CD4-positive, alpha-beta T cell treated with Interleukin-4 for 4 hours (primary cell): ENCODE measurements around the gene TTC21B.
A peak's percentile ranks its signal among the peaks of the same experiment; 100 is the strongest.
"Not testable (repeated sequence)": the region's sequence is repeated elsewhere in the genome, so short reads cannot be mapped to it uniquely, and the experiment has no call there.

Experiments
- DNase-seq: peaks from one replicate; pipeline ENCODE4 v3.0.0-alpha.2; 2020

Gene TTC21B

DNA sequence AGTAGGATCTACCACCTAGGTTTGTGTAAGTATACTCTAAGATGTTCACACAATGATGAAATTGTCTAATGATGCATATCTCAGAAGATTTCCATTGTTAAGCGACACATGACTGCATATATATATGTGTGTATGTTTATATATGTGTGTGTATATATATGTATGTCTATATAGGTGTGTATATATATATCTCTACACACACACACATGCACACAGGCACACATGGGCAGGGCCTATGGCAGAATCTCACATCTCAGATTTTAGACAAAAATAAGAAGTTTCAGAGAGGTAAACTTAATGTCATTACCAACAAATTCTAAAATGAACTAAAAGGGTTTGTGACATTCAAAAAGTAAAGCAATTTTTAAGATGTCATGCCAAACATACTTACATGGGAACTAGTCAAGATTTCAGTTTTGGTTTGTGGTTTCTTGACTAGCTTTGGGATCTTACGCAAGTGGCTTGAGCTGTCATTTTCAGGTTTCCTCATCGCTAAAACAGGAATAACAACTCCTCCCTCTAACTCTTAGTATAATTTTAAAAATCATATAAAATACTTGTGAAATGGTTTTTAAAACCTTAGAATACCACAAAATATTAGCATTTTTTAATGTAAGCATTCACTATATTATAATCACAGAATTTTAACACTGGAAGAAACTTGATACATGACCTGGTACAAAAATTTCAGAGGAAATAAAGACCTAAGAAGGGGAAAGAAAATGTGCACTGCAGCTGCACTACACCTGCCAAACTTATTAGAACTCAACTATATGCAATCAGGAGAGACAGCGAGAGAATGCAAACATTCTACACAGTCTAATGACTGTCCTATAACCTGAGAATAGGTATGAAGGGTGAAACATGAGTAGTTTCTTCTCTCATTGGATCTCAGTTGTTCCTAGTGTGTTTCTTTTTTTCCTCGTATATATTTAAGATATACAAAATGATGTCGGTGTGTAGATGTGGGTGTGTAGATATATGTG lies 75.7 kb downstream of the TTC21B start:
- peak; percentile 13 for DNase-seq

DNA sequence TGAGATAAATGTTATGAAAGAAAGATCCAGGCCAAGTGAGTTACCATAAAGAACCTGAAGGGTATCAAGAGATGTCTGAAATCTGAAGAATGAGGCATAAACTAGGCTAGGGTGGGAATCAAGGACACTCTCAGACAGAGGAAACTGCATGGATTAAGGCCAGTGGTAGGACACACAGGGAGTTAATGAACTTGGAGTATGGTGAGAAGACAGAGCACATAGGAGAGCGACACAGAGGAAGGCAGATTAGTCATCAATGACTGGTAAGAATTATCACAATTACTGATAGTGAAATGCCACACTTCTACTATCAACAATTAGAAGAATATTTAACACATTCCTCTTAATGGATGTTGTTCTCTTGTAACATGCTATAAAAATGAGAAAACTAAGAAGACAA lies 76.9 kb downstream of the TTC21B start:
- no peak for DNase-seq

DNA sequence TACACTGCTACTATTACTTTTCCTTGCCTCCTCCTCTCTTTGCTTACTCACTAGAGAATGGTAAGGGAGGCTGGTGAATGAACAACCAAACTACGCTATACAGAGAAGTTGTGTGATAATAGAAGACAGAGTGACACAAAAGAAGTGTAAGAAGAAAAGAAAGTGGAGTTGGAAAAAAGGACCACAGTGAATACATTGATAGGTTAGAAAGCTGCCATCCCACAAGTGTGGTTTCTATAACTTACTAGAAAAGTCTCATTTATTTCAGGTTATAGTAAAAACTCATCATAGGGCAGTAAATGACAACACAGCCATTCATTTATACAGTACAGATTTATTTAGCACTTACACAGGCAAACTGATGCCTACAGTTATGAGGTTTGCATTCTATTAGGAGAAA lies 77.3 kb downstream of the TTC21B start:
- DNase-seq, result no peak

DNA sequence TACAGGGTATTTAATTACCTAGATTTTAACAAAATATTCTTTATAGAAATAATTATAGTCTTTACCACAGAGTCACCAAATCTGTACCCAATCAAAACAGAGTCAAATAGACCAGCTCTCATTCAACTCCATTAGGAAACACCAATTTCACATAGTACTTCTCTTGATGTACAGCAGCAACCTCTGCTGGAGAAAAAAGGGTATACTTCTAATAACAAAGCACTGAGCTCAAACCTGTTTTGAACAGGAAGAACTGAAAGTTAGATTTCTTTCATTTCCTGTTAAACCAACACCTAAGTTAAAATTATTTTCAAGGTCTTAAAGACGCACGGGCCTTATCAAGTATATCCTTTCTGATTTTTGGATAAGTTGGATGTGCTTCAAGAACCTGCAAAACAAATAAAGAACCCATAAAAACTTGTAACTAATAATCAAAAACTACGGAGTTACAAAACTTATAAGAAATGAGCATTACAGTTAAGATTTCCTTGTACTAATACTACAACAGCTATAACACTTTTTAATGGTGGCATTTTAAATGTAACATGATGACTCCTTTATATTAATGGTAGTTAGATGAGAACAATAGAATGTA lies 79.0 kb downstream of the TTC21B start:
- DNase-seq, result peak; percentile 69

DNA sequence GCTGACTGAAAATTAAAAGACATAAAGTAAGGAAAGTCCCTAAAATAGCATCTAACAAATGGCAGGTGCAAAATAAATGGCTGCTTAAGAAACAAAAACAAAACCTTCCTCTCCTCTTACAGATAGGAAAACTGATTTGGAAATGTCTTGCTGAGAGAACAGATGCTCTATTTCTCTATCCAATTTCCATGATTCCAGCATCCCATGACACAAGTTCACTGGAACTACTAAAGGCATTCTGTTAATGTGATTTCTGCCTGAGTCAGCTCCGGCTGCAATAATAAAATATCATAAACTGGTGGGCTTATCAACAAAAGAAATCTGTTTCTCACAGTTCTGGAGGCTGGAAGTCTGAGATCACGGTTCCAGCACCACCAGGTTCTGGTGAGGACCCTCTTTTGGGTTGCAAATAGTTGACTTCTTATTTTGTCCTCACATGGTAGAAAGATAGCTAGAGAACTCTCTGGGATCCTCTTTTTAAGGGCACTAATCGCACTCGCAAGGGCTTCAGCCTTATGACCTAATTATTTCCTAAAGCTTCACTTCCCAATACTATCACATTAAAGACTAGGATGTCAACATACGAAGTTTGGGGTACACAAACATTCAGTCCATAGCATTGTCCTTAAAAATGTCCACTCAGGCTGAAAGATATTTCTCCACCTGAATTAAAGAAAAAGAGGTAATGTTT lies 81.3 kb downstream of the TTC21B start:
- DNase-seq, result no peak

DNA sequence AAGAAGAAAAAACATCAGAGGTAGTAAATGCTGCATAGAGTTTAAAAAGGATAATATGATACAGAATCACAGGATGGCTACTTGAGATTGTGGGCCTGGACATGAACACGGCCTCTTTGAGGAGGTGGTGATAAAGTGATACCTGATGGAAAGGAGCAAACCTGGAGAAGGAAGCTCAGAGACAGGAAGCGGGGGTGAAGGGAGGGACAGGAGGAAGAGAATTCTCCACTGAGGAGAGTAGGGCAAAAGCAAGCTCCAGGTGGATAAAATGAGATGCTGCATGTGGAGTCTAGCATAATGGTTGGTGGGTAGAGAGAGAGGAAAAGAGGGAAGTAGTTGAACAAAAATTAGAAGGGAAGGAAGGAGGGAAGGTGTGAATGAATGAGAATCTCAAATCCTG lies 82.6 kb downstream of the TTC21B start:
- DNase-seq, result no peak

DNA sequence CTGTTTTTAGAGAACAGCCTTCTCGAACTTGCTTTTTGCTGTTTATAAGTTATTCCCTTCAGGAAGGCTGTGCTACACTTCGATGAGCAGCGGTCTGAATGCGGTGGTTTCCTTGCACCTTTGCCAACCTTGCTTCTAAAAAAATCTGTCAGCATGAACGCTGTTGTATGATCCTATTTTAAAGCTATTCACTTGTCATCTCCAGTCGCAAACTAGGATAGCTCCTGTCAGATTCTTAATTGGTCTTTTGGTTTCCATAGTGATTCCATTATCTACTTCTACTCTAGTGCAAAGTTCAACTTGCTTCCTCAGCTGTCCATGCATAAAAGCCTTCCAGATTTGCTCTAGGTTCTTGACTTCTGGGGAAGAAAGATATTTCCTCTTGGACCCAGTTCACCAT lies 83.2 kb downstream of the TTC21B start:
- DNase-seq, result no peak

DNA sequence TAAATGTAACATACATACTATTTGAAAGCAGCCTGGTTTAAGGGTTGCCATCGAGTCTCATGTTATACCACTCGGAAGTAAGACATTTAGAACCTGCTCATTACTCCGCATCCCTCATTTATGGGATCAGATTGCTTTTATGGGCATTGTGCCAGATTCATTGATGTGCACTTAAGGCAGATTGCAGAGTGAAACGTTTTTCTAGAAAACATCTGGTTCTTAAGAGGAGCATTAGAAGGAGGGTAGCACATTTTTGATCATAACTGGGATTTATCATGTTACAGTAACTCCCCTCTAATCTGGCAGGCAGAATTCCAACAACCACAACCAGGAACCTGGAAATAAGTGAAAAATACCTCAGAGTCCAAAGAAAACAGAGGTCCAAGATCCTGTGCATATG lies 85.4 kb downstream of the TTC21B start:
- DNase-seq, result no peak

DNA sequence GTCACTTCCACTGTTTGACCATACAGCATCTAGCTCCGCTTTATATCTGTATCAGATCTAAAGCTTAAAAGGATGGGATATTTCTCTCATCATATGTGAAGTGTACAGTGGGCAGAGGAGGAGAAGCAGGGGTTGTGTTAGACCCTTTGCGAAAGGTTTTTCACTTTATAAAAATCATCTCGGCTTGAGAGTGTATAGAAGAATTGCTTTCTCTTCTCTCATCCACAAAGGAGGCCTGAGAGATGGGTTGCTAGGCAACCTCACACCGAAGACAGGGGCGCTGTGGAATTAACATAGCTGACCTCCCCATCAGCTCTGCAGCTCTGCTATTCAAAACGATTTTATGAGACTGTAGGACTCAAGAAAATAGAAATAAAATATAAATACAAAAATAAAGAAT lies 89.3 kb downstream of the TTC21B start:
- DNase-seq, result no peak

DNA sequence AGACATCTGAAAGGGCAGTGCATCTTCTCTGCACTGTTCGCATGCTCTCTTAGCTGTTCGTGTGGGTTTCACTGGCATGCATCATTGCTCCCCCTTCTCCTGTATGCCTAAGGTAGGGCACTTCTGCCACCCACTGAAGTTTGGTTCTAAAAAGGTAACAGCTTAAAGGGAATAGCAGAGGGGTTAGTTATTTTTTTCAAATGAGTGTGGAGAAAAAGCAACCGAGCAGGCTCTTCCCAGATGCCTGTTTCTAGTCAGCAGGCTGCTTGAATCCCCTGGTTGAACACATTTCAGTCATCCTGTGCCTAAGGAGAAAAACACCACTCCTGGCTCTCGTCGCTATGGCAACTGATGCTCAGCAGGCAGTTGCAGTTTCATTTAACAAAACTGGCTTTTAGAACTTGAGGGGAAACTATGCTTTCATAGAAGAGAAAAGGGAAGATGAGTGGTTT lies 89.7 kb downstream of the TTC21B start:
- DNase-seq, result no peak

DNA sequence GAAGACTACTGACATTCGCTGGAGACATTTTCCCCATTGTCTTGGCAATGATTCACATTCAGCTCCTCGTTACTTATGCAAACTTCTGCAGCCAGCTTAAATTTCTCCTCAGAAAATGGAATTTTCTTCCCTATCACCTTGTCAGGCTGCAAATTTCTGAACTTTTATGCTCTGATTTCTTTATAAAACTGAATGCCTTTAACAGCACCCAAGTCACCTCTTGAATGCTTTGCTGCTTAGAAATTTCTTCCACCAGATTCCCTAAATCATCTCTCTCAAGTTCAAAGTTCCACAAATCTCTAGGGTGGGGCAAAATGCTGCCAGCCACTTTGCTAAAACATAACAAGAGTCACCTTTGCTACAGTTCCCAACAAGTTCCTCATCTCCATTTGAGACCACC lies 92.5 kb downstream of the TTC21B start:
- not testable (repeated sequence) for DNase-seq

DNA sequence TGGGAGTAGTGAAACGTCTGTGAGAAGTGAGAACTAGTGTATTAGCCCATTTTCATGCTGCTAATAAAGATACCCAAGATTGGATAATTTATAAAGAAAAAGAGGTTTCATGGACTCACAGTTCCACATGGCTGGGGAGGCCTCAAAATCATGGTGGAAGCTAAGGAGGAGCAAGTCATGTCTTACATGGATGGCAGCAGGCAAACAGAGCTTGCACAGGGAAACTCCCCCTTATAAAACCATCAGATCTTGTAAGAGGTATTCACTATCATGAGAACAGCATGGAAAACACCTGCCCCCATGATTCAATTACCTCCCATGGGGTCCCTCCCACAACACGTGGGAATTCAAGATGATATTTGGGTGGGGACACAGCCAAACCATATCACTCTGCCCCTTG lies 93.9 kb downstream of the TTC21B start:
- DNase-seq, result not testable (repeated sequence)

DNA sequence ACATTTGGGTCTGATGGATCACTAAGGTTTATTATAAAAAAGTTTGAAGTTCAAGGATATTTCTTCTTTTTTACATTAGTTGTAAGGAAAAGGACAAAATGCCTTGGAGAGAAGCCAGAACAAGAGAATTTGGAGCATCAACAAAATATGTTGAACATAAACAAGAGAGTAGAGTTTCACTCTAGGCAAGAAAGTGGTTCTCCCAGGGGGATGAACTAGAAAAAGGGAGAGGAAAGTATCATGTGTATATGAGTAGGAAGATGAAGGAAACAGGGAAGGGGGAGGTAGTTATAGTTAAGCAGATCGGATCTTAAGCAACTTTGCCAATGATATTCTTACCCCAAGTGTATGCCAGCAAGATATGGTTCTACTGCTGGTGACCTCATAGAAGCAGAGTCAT lies 95.7 kb downstream of the TTC21B start:
- no peak for DNase-seq

DNA sequence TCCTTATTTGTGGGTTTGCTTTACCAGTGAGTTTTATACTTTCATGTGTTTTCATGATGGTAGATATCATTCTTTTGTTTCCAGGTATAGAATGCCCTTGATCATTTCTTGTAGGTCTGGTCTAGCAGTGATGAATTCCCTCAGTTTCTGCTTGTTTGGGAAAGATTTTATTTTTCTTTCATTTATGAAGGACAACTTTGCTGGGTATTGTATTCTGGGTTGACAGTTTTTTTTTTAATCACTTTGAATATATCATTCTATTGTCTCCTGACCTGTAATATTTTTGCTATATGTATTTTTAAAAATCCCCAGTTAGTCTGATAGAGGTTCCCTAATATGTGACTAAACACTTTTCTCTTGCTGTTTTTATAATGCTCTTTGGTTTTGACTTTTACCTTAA lies 101.2 kb downstream of the TTC21B start:
- DNase-seq, result no peak

DNA sequence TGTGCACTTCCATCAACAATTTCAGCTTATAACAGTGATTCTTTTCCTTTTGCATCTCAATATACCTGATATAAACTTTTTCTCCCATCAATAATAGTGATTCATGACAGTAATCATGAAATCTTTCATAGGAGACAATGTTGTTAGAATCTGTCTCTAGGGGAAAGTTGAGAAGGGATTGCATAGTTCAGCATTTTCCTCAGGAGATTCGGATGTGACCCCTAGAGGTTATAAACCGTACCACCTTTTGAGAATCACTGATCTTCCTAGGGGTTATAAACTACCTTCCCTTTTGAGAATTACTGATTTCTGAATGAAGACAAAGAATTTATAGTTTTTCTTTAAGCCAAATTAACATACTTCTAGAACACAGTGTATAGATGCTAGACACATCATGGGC lies 106.6 kb downstream of the TTC21B start:
- no peak for DNase-seq

DNA sequence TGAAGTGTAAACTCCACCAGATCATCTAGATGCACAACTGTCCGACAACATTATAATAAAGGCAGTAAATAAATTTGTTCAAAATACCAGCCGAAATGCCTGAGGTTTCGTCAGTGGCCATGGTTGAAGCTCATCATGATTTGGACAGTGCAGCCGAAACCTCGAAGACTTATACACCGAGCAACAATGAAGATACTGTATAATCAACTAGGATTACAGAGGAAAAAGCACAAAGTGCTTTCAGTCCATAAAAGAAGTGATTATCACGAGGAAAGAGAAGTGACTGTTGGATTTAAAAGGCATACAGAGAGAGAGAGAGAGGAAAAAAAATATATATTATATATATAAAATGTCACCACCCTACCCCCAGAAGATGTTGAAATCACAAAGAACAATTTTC lies 107.5 kb downstream of the TTC21B start:
- no peak for DNase-seq

DNA sequence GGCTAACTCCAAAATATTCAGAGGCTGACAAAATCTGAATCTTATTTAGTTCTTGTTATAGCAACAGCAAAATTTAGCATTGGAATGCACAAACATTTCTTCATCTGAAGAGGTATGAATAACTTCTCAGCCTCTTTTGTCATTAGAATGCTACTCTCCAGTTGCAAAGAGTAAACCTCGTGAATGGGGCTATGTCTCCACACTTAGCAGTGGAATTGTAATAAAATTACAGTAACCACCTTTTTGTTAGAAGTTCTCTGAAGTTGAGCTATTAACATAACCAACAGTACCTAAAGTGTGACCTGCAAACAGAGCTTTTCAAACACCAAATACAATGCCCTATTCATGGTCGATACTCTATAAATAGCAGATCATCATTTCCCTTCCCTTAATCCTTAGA lies 109.4 kb downstream of the TTC21B start:
- no peak for DNase-seq

DNA sequence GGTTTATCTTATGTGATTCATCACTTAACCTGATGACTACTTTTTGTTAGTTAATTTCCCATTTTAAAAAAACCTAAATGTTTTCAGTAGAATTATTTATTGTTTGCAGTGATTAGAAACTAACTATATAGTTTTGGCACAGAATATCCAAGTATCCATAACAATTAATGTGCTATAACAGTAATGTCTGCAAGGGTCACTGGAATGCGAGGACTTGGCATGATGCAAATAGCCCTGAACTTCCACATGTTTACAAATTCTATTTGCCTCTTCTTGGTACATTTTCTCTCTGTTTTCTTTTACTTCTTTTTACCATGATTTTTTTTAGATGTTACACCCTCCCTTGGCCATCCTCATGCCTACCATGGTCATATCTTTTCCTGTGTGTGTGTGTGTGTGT lies 110.2 kb downstream of the TTC21B start:
- no peak for DNase-seq

DNA sequence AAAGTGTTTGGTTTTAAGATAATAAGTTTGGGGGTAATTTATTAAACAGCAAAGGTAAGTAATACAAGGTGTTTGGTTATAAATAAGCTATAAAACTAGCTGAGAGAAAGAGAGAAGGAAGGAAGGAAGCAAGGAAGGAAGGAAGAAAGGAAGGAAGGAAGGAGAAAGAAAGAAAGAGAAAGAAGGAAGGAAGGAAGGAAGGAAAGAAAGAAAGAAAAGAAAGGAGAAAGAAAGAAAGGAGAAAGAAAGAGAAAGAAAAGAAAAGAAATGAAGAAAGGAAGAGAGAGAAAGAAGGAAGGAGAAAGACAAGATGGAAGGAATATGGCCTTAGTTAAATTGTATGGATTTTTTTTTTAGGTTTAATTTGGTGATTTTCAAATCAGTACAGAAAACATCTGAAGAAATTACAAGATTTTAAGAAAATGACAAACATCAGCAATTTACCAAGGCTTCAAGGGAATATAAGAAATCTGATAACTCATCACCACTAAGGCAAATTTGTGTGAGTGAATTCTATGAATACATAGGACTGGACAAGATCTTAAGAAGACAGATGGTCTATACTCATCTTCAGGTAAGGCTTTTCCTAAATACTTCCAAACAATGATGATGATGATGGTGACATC lies 113.1 kb downstream of the TTC21B start:
- no peak for DNase-seq

DNA sequence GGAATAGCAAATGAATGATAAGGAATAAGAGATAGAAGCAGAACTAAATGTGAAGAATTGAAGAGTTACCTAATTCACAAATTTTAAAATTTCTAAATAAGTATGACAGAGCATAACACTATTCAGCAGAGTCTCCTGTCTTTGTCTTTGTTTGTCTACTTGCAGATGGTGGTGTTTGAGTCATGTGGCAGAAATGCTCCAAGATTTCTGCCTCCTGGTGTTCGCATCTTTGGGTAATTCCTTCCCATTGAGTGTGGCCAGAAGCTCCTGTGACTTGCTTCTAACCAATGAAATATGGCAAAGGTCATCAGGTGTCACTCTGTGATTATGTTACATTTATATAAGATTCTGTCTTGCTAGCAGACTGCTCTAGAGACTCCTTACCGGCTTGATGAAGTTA lies 114.0 kb downstream of the TTC21B start:
- no peak for DNase-seq

DNA sequence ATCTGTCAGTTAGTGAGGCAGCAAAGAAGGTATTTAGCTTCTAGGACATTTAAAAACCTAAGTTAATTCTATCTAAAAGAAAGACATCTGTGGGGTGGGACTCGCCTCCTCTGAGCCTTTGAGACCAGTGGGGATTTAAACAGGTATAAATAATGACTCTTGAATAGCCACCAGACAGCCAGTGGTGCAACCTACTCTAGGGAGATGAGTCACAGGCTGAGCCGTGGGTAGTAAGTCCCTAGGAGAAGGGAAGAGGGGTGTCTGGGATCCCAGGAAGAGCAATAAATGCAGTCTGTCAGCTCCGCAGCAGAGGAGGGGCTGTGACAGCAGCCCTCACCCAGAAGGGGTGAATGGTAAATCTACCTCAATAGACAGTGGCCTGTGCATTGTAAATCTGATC lies 116.5 kb downstream of the TTC21B start:
- no peak for DNase-seq

DNA sequence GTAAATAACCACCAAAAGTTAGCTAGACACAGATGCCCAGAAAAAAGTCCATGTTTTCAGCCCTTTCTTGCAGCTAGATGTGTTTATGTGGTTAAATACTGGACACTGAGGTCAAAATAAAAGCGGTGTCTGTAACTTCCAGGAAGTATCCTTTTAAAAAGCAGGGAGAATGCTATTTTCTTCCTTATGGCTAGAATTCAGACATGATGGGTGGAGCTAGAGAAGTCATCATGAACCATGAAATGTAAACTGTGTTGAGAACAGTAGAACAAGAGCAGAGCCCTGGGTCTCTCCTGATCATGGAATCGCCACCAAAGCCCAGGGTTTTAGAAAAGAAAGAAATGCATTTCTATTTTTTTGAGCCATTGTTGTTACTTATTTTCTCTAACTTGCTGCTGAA lies 118.2 kb downstream of the TTC21B start:
- no peak for DNase-seq

DNA sequence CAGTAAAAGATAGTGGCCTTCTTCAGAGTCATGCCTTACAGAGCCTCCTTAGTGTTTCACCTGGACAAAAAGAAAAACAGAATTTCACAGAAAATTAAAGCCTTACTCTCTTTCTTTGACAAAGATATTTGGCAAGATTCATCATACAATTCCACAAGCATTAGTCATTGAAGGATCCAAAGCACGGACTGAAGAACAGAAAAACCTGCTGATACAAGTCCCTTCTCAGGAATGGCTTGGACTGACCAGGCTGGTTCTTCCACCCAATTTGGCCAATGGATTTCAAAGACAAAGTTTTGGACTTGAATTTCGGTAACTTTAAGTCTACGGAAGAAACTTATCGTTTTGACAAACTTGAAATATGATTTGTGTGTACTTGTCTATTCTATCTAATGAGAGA lies 120.4 kb downstream of the TTC21B start:
- DNase-seq, result no peak

DNA sequence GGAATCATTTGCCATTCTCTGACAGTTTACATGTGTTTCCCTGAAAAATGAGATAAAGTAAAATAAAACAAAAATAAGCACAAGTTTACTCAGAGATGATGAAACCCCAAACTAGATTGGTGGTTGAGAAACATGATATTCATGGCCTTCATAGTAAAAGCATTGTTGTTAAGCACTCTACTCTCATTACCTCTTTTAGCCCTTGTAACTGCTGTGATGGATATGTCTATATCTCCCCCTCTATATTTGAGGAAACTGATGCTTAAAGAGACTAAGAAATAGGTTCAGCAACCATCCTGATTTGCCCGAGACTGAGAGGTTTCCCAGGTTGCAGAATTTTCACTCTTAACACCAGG lies 125.7 kb downstream of the TTC21B start:
- no peak for DNase-seq
